ENCODE data around the gene SMARCA4.

Gene SMARCA4

DNA sequence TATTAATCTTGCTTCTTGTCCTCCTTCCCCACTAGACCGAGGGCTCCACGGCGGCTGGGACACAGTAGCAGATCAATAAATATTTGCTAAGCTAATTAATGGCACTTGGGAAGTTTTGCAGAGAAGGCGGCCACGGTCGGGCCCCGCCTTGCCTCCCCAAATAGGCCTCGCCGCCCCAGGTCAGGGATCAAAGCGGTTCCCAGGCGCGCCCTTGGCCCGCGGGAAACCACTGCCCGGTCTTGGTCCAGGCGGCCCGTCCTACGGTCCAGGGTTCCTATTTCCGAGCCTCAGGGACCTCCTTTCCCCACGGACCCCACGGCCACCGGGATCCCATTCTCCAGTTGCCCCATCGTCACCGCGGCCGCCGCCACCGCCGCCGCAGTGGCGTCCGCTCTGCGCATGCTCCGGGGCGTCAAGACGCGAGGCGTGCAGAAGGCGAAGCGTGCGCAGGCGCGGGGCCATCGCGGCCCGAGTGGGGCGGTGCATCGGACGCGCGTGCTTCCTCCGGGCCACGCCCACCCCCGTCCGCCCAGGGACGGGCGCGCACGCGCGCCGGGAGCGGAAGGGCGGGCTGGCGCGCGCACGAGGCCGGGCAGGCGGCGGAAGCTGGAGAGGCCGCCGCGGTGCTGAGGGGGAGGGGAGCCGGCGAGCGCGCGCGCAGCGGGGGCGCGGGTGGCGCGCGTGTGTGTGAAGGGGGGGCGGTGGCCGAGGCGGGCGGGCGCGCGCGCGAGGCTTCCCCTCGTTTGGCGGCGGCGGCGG, at the start of gene SMARCA4:
Gene SMARCA4, plus strand, starts transcription at position 717 of the 759 bp plus-strand sequence. CDS start 23,122 bp downstream, outside the sequence.
- DNase-seq = peak; percentile 98

- no peak for DNase-seq
Measured at GRCh38 chr19:10911579-10912363, 49.1 kb upstream of the SMARCA4 start.

DNA sequence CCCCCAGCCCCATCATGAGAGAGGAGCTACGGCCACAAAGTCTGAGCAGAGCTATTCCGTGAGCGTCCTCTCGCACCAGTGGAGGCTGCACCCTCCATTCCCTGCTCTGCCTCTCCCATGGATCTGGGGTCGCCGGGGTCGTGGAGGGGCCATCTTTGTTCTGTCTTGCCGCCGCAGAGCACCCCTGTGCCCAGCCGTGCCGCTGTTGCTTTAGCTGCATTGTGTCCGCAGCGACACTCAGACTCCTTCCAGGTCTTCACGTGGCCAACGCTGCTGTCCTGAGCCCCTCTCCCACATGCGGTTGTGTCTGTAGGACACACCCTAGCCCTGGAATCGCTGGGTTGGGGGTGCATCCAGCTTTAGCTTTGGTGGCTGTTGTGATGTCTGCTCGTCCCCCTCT, 48.2 kb upstream of the SMARCA4 start:
- no peak for DNase-seq

DNA sequence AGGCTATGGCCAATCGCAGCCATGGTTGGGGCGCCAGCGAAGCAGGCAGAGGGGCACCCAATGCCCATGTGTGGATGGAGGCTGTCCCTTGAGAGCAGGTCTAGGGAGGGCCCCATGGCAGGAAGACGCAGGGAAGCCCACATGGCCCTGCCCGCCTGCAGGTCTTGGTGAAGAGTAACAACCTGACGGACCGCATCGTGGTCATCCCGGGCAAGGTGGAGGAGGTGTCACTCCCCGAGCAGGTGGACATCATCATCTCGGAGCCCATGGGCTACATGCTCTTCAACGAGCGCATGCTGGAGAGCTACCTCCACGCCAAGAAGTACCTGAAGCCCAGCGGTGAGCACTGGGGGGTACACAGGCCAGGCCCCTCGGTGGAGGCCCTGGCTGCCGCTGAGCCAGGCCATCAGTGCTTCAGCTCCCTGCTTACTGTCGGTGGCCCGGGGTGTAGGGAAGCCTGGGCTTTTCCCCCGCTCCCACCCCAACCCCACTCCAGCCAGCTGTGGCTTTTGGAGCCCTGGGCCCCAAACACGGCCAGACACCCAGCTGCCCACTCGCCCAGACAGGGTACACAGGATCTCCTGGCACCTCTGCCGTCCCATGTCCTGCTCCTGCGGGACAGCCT, 47.0 kb upstream of the SMARCA4 start:
- no peak for DNase-seq

DNA sequence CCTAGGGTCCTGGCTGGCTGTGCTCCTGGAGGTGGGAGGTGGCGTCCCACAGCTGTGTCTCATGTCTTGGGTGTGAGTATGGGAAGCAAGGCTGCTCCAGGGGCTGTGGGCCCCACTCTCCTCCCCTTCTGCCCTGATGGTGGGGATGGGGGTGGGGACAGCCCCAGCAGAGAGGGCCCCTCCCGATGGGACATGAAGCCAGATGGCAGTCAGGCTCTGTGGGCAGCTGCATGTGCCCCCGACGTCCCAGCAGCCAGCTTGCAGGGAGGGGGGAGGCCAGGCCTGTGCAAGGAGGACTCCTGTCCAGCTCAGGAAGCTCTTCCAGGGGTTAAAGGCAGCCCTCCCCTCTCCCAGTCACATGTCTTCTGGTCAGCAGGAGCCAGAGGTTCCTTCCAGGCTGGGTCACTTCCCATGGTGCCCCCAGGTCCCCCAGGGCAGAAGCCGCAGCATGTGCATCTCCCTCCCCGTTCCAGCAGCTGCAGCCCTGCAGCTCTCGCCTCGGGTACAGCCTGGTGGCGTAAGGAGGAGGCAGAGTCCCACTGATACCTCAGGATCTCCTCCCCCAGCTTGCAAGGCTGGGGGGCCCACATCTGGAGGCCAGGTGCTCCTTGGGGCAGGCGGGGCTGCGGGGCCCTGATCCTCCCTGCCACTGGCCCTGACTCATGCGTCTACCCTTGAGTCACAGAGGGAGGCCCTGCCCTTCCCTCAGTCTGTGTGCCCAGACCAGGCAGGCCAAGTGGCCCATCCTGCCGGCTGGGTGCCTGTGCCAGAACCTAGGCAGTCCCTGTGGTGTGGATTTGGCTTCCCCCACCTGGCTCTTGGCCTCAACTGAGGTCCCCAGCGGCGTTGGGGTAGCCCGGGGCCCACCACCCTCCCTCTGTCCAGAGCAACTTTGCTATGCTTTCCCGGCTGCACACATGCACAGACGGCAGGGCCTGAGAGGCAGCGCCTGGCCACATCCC, 45.4 kb upstream of the SMARCA4 start:
- no peak for DNase-seq

GRCh38 chr19:10916602-10917001, 44.2 kb upstream of the SMARCA4 start:
- no peak for DNase-seq

DNA sequence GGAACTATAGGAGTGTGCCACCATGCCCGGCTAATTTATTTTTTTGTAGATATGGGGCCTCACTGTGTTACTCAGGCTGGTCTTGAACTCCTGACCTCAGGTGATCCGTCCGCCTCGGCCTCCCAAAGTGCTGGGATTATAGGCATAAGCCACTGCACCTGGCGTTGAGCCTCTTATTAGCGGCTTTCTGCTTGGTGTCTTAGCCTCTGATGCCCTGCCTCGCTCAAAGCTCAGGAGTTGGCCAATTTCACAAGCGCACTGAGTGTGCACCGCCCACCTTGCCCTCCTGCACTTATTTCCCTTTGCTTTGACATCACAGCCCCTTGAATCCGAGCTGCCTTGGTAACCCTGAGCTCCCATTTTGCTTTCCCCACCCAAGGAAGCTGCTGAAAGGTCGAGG, 42.5 kb upstream of the SMARCA4 start:
- DNase-seq = no peak

- DNase-seq = no peak
Measured at GRCh38 chr19:10919352-10920287, 41.2 kb upstream of the SMARCA4 start.

GRCh38 chr19:10920288-10920655, 40.6 kb upstream of the SMARCA4 start:
- DNase-seq = no peak

DNA sequence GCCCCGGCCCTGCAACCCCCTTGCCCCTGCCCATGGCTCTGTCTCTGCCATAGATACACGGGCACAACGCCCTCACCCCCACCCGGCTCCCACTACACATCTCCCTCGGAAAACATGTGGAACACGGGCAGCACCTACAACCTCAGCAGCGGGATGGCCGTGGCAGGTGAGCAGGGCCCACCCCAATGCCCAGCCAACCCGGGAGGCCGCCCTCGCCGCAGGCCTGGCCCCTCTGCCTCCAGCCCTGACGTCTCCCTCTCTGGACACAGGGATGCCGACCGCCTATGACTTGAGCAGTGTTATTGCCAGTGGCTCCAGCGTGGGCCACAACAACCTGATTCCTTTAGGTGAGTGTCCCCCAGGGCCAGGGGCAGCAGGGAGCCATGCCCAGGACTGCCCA, 40.0 kb upstream of the SMARCA4 start:
- DNase-seq = no peak

DNA sequence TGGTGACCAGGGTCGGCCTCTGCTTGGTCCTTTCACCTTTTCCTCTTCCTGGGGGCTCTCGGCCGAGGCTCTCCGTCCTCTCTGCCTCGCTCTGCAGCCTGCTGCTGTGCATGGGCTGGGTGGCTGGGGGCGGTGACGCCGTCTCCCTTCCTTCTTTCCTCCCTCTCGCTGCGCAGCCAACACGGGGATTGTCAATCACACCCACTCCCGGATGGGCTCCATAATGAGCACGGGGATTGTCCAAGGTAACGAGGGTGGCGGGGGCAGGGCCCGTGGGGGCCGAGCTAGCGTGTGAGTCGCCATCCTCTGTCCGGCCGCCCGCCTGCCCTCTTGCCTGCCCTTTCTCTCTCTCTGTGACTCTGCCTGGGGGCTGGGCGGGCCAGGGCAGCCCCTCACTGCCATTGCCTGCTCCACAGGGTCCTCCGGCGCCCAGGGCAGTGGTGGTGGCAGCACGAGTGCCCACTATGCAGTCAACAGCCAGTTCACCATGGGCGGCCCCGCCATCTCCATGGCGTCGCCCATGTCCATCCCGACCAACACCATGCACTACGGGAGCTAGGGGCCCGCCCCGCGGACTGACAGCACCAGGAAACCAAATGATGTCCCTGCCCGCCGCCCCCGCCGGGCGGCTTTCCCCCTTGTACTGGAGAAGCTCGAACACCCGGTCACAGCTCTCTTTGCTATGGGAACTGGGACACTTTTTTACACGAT, 39.5 kb upstream of the SMARCA4 start:
- no peak for DNase-seq

- no peak for DNase-seq
Measured at GRCh38 chr19:10921910-10922637, 38.8 kb upstream of the SMARCA4 start.

DNA sequence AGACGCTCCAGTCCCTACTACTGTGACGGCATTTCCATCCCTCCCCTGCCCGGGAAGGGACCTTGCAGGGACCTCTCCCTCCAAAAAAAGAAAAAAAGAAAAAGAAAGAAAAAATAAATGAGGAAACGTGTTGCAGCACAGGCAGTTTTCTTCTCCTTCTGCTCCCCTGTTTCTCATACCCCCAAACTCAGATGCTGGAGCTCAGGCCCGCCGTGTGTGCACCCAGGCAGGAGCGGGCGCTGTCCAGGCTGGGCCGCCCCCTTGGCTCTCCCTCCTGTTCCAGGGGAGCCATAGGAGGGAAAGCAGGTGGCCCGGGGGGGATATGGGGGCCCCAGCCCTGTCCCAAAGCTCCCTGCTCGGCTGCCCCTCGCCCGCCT, 38.2 kb upstream of the SMARCA4 start:
- no peak for DNase-seq

DNA sequence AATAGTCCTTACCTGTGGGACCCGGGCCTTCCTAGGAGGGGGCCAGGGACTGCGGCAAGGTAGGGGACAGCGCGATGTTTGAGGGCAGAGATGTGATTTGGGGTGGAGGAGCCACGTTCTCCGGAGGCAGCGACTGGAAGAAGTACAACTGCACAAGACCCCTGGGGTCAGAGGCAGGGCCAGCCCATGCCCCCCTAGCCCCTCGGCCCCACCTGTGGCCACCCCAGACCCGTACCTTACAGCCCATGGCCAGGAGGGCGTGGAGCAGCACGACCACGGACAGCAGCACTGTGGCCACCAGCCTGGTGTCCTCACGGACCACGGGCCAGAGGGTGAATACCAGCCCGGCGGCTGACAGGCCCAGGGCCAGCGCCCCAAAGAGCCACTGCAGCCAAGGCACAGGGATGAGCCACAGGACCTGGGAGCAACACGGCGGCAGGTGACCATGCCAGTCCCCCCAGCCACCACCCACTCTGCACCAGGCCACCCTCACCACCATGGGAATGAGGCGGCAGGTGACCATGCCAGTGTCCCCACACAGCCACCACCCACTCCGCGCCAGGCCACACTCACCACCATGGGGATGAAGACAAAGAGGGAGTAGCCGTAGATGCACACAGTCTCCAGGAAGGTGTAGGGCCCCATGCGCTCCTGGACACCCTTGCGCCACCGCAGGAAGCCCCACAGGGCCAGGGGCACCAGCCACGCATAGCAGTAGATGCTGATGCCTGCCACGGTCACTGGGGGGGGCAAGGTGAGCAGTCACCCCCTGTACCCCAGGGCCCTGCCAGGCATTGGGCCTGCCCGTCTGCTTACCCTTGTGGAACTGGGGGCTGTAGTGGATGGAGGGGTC, 37.3 kb upstream of the SMARCA4 start:
- DNase-seq = no peak

DNA sequence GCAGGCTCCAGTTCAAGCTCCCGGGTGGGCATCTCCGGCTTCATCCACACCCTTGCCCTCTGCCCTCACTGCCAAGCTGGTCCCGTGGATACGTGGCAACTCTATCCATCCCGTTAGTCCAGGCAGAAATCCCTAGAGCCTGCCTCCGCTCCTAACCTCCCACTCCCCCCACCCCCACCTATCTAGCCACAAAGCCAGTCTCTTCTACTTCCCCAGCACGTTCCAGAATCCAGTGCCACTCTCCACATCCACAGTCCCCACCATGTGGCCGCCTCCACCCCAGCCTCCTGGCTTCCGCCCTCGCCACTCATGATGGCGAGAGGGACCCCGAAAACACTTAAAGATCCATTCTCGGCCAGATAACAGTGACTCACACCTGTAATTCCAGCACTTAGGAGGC, 36.2 kb upstream of the SMARCA4 start:
- no peak for DNase-seq

- peak; percentile 11 for DNase-seq
Measured at GRCh38 chr19:10927730-10928562, 32.9 kb upstream of the SMARCA4 start.

DNA sequence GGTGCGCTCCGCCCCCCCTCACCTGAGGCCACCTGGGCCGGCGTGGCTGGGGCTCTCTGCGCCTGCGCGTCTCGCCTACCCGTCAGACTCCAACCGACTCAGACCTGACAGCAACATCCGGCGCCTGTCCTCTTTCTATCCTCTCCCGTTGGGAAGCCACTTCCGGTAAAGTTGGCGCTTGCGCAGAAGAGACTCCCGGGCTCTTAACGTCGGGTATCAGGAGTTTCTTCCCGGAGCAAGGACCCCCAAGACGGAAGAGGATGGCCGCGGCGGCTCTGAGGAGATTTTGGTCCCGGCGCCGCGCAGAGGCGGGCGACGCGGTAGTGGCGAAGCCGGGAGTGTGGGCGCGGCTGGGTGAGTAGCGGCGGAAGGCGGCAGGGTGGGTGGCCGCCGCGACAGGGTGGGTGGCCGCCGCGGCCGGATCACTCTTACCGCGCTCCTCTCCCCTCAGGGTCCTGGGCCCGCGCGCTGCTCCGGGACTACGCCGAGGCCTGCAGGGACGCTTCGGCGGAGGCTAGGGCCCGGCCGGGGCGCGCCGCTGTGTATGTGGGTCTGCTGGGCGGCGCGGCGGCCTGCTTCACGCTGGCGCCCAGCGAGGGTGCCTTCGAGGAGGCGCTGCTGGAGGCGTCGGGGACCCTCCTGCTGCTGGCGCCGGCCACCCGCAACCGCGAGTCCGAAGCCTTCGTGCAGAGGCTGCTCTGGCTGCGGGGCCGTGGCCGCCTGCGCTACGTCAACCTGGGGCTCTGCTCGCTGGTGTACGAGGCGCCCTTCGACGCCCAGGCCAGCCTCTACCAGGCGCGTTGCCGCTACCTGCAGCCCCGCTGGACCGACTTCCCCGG, 32.0 kb upstream of the SMARCA4 start, which contains the start of the genes TIMM29 and YIPF2:
Gene TIMM29, plus strand, starts transcription at position 249 of the 839 bp plus-strand sequence. Its CDS starts 12 bp downstream, at position 261.
Gene YIPF2, minus strand, starts transcription at position 77 of the 839 bp plus-strand sequence. CDS start 229 bp downstream, outside the sequence.
- DNase-seq = peak; percentile 96
